Endodermal cell (in vitro differentiated cells): ENCODE measurements around the gene PRR33. TPM values are rescaled to one million over a fixed set of nuclear protein-coding genes. Genes with fewer than 3 reads are reported as not detected.

ENCODE experiments used
- DNase-seq: peaks from one replicate; pipeline ENCODE4 v3.0.0-alpha.2; 2017
- H3K27ac ChIP-seq: 2 replicates; pipeline ENCODE4 v1.5.1; 2013; ENCODE audit warnings: mild to moderate bottlenecking, low read depth, low read length, moderate library complexity
- H3K27me3 ChIP-seq: 2 replicates; pipeline ENCODE4 v1.6.1; 2013; ENCODE audit warnings: mild to moderate bottlenecking, low read length, moderate library complexity; ENCODE audit not compliant: insufficient read depth, control insufficient read depth, poor library complexity, severe bottlenecking
- H3K36me3 ChIP-seq: 2 replicates; pipeline ENCODE4 v1.7.0; 2013; ENCODE audit warnings: mild to moderate bottlenecking, low read length, moderate library complexity; ENCODE audit not compliant: control insufficient read depth, insufficient read depth
- H3K4me1 ChIP-seq: one replicate; pipeline ENCODE4 v1.7.0; 2013; ENCODE audit warnings: low read length; ENCODE audit not compliant: control insufficient read depth, insufficient read depth
- H3K4me3 ChIP-seq: 2 replicates; pipeline ENCODE4 v1.5.1; 2013; ENCODE audit warnings: mild to moderate bottlenecking, low read length, moderate library complexity
- H3K9ac ChIP-seq: 2 replicates; pipeline ENCODE4 v1.6.1; 2013; ENCODE audit warnings: mild to moderate bottlenecking, low read length, moderate library complexity; ENCODE audit not compliant: poor library complexity, severe bottlenecking; ENCODE audit errors: extremely low read depth
- H3K9me3 ChIP-seq: 2 replicates; pipeline ENCODE4 v1.6.1; 2013; ENCODE audit warnings: mild to moderate bottlenecking, low read length, moderate library complexity; ENCODE audit not compliant: control insufficient read depth
- H3K27ac Mint-ChIP-seq: 2 replicates; pipeline ENCODE4 v1.8.0; 2020; ENCODE audit warnings: mixed read lengths
- H3K27me3 Mint-ChIP-seq: 2 replicates; pipeline ENCODE4 v1.8.0; 2021; ENCODE audit warnings: mild to moderate bottlenecking, mixed read lengths; ENCODE audit not compliant: insufficient read depth
- H3K36me3 Mint-ChIP-seq: 2 replicates; pipeline ENCODE4 v1.8.0; 2020; ENCODE audit warnings: low read depth, mixed read lengths
- H3K4me1 Mint-ChIP-seq: 2 replicates; pipeline ENCODE4 v1.8.0; 2020; ENCODE audit warnings: mixed read lengths
- H3K4me3 Mint-ChIP-seq: 2 replicates; pipeline ENCODE4 v1.8.0; 2020; ENCODE audit warnings: mild to moderate bottlenecking, moderate library complexity, mixed read lengths
- H3K9me3 Mint-ChIP-seq: 2 replicates; pipeline ENCODE4 v1.8.0; 2020; ENCODE audit warnings: mild to moderate bottlenecking, mixed read lengths
- WGBS, 2 experiments: methylation state at CpG; one replicate each; pipeline versions ENCODE4 v1.1.5 to v1.1.7; 2013; ENCODE audit warnings: missing lambda C conversion rate in 2 of 2, mixed read lengths in 1 of 2; ENCODE audit not compliant: insufficient coverage in 1 of 2, insufficient read length in 1 of 2; 5-methylcytosine and 5-hydroxymethylcytosine counted together
- total RNA-seq, 2 donors: library from RNA; stranded (reverse); fragmentation: NEBNext Ultra II Directional in 1 of 2; extraction: Animal tissue kit (Norgen Biotek cat#: 25700) in 1 of 2; gene quantifications; 2 replicates in 1 of 2; 3 replicates in 1 of 2; pipeline ENCODE4 v1.2.1, GENCODE V29; 2021
- TF ChIP-seq, protein P1 (sequence below): fragments of 200-600 bp; sonication (generic); conservative IDR thresholded peaks from 2 replicates; pipeline ENCODE4 v1.5.0; 2021; ENCODE audit warnings: antibody characterized with exemption, mild to moderate bottlenecking

Gene PRR33
- total RNA-seq, 2 donors from 2014 or later: not detected

DNA sequence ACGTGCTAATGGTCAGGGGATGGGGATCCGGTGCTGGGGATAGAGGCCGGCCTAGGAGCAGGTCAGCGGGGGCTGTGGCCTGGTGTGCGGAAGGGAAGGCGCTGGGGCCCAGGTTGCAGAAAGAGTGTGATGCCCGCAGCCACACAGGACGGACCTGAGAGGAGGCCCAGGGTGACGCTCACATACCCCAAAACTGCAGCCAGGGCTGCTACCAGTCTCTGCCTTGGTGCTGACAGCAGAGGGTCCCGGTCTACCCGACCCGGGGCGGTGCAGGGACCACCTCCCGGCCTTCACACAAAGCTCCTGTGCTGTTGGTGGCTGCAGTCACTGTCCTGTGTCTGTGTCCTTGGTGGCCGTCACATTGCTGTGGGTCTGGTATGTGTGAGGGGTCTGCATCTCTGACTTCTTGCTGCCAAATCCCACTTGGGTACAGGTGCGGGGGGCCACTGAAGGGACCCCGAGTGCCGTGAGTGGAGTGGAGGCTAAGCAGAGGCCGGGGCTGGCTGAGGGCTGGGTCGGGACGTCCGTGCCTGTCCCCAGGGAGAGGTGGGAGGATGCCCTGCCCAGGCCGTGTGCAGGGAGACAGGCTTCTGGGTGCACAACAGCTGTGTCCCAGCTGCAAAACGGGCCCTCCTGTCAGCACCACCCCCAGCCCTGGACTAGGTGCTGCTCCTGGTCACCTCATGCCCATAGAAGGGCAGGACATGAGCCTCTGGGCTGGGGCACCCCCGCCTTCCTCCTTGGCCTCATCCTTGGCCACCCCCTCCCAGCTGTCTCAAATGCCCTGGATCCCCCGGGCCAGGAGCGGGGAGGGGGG is 37.4 kb downstream of the PRR33 start:
- no peak overlapping the region for H3K27ac Mint-ChIP-seq
- no peaks in the 10 kb centered on the region for H3K36me3 Mint-ChIP-seq
- no peaks in the 10 kb centered on the region for H3K9me3 ChIP-seq
- H3K4me3 Mint-ChIP-seq: no peak overlapping the region
- H3K9me3 Mint-ChIP-seq: no peaks in the 10 kb centered on the region
- 86 to 87% methylated on average over 15 to 27 of the region's 27 CpGs for WGBS, 2 experiments
- H3K9ac ChIP-seq: no peak overlapping the region
- H3K4me1 ChIP-seq: no peaks in the 10 kb centered on the region
- no peaks in the 10 kb centered on the region for H3K27me3 Mint-ChIP-seq
- H3K27me3 ChIP-seq: no peaks in the 10 kb centered on the region
- TF ChIP-seq, protein P1, sequence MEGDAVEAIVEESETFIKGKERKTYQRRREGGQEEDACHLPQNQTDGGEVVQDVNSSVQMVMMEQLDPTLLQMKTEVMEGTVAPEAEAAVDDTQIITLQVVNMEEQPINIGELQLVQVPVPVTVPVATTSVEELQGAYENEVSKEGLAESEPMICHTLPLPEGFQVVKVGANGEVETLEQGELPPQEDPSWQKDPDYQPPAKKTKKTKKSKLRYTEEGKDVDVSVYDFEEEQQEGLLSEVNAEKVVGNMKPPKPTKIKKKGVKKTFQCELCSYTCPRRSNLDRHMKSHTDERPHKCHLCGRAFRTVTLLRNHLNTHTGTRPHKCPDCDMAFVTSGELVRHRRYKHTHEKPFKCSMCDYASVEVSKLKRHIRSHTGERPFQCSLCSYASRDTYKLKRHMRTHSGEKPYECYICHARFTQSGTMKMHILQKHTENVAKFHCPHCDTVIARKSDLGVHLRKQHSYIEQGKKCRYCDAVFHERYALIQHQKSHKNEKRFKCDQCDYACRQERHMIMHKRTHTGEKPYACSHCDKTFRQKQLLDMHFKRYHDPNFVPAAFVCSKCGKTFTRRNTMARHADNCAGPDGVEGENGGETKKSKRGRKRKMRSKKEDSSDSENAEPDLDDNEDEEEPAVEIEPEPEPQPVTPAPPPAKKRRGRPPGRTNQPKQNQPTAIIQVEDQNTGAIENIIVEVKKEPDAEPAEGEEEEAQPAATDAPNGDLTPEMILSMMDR: no peak
- H3K4me3 ChIP-seq: no peak overlapping the region
- H3K4me1 Mint-ChIP-seq: no peaks in the 10 kb centered on the region
- DNase-seq: no peak
- H3K36me3 ChIP-seq: no peaks in the 10 kb centered on the region
- H3K27ac ChIP-seq: no peak overlapping the region

DNA sequence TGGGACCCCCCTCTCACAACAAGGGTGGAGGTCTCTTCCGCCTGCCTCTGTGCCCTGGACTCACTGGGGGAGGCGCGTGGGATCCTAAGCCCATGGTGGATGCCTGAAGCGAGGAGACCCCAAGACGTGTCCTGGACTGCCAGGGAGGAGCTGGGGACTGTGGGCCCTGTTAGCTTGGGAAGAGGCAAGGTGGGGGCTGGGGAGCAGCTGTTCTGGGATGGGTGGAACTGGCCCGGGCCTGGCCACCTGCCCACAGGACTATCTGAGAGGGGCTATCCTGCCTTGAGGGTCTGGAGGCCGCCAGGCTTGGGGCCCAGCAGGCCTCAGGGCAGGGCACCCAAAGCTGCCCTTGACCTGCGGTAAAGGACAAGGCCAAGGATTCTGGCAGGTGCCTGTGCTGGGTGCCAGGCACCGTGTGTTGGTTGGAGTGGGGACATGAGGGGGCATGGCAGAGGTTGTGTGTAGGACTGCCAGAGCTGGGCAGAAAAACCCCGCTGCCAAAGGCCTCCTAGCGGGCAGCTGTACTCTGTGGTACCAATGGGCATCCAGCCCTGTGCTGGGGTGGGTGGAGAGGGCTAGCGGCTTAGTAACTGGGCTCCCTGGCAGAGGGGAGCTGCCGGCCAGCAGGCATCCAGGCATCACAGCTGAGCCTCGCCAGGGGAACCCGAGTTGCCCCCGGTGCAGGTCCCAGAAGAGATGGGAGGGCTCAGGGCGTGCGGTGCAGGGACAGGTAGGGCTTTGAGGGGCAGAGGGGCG is 38.1 kb downstream of the PRR33 start:
- Histone ChIP-seq H3K36me3 (no peaks in the 10 kb centered on the region), H3K4me3 (no peak overlapping the region), H3K9ac (no peak overlapping the region), H3K4me1 (no peaks in the 10 kb centered on the region), H3K27ac (no peak overlapping the region), H3K9me3 (no peaks in the 10 kb centered on the region), H3K27me3 (no peaks in the 10 kb centered on the region)
- no peak for DNase-seq
- H3K9me3 Mint-ChIP-seq: no peaks in the 10 kb centered on the region
- 91 to 100% methylated on average over 3 to 19 of the region's 19 CpGs for WGBS, 2 experiments
- H3K27ac Mint-ChIP-seq: no peak overlapping the region
- H3K36me3 Mint-ChIP-seq: no peaks in the 10 kb centered on the region
- no peaks in the 10 kb centered on the region for H3K27me3 Mint-ChIP-seq
- no peak overlapping the region for H3K4me3 Mint-ChIP-seq
- no peaks in the 10 kb centered on the region for H3K4me1 Mint-ChIP-seq
- TF ChIP-seq, protein P1: no peak

DNA sequence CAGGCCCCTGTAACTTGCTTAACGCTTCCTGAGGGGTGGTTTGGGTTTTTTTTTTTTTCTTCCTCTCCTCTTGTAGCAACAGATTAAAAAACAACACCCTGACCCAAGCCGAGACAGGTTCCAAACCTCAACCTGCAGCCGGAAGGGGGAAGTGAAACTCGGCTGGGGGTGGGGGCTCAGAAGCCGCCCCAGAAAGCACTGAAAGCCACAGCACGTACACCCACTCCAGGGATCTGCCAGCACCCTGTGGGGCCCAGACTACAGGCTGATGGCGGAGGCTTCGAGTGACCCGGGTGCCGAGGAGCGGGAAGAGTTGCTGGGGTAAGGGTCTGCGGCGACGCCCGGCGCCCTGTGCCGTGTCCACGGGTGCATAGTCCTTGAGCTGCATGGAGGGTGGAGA is 38.8 kb downstream of the PRR33 start, which contains the start of gene LSP1:
Gene LSP1, plus strand, starts transcription at position 208 of the 400 bp plus-strand sequence. Its CDS starts 61 bp downstream, at position 269.
- no peak for DNase-seq
- H3K27ac Mint-ChIP-seq: no peak within 1 kb of the TSS
- H3K9me3 ChIP-seq: no peaks in the 10 kb centered on the region
- H3K4me3 ChIP-seq: no peak within 1 kb of the TSS
- H3K36me3 ChIP-seq: no peaks in the 10 kb centered on the region
- no peak within 1 kb of the TSS for H3K9ac ChIP-seq
- no peak within 1 kb of the TSS for H3K27ac ChIP-seq
- TF ChIP-seq, protein P1: no peak
- no peak within 1 kb of the TSS for H3K4me3 Mint-ChIP-seq
- WGBS, 2 experiments: 86 to 92% methylated on average over 16 to 17 of the region's 18 CpGs
- no peaks in the 10 kb centered on the region for H3K9me3 Mint-ChIP-seq
- H3K27me3 Mint-ChIP-seq: no peaks in the 10 kb centered on the region
- no peaks in the 10 kb centered on the region for H3K27me3 ChIP-seq
- no peaks in the 10 kb centered on the region for H3K4me1 Mint-ChIP-seq
- H3K4me1 ChIP-seq: no peaks in the 10 kb centered on the region
- no peaks in the 10 kb centered on the region for H3K36me3 Mint-ChIP-seq
